HepG2 (cell line): ENCODE results near the gene PTPN14. TPM values are rescaled to one million over a fixed set of nuclear protein-coding genes. Genes with fewer than 3 reads are reported as not detected.
A peak's percentile ranks its signal among the peaks of the same experiment; 100 is the strongest.

Source experiments
- ATAC-seq: fragments of 200-7000 bp; cut with Tn5 transposase; 3 replicates; pipeline ENCODE4 v1.9.1; 2020; ENCODE audit warnings: mild to moderate bottlenecking, moderate library complexity
- BruUV-seq: library from RNA; stranded (reverse); fragments of 400-500 nt; replicated peaks from 2 replicates; lab custom pipeline; 2021; lab: Mats Ljungman, UMichigan
- CTCF ChIA-PET: fragments of 300-600 bp; formaldehyde crosslinking; extraction: SDS; loops from one replicate; lab custom pipeline; 2021; ENCODE audit warnings: low total read pairs, inconsistent platforms, low intra/inter-chr PET ratio; lab: Yijun Ruan, JAX
- POLR2A ChIA-PET: fragments of 350-600 bp; sonication (Branson Sonifier 250); formaldehyde crosslinking; loops from one replicate; lab custom pipeline; 2020; ENCODE audit warnings: antibody characterized with exemption, inconsistent platforms; lab: Yijun Ruan, JAX
- DNase-seq: peaks from one replicate; pipeline ENCODE4 v3.0.0-alpha.2; 2015; ENCODE audit warnings: low spot score
- FAIRE-seq: peaks from 3 replicates; lab custom pipeline; 2011; peaks lifted over from hg19 to GRCh38; lab: Jason Lieb, UNC
- H2AFZ ChIP-seq: one replicate; pipeline ENCODE4 v1.6.1; 2011; ENCODE audit warnings: low read length, inconsistent platforms
- H3K27ac ChIP-seq: fragments of 300-600 bp; 3 replicates; pipeline ENCODE4 v1.8.0; 2011; ENCODE audit warnings: mixed run types, mild to moderate bottlenecking, mixed read lengths, low read length, inconsistent platforms; ENCODE audit not compliant: insufficient read depth; ENCODE audit errors: extremely low read length
- H3K27me3 ChIP-seq, 2 experiments: fragments of 200-600 bp in 1 of 2; 2 replicates in 1 of 2; 3 replicates in 1 of 2; pipeline versions ENCODE4 v1.6.0 to v1.8.0; 2011; ENCODE audit warnings: low read length in 2 of 2, mild to moderate bottlenecking in 2 of 2, moderate library complexity in 2 of 2, inconsistent platforms in 1 of 2; ENCODE audit not compliant: insufficient read depth in 2 of 2, control insufficient read depth in 1 of 2
- H3K36me3 ChIP-seq, 2 experiments: fragments of 200-600 bp in 1 of 2; replicated peaks in 1 of 2; 2 replicates in 1 of 2; 3 replicates in 1 of 2; pipeline versions ENCODE4 v1.5.1 to v1.8.0; 2011; ENCODE audit warnings: low read length in 2 of 2, inconsistent platforms in 1 of 2; ENCODE audit not compliant: insufficient read depth in 2 of 2, control insufficient read depth in 1 of 2
- H3K4me1 ChIP-seq: 2 replicates; pipeline ENCODE4 v1.5.1; 2012; ENCODE audit warnings: low read length, inconsistent platforms; ENCODE audit not compliant: insufficient read depth
- H3K4me2 ChIP-seq: 2 replicates; pipeline ENCODE4 v1.6.0; 2011; ENCODE audit warnings: low read depth, low read length, inconsistent platforms
- H3K4me3 ChIP-seq, 3 experiments: fragments of 200-600 bp in 1 of 3; sonication (generic), shearing (Covaris generic) in 1 of 3; replicated peaks in 1 of 3; 2 replicates each; pipeline ENCODE4 v1.5.1; 2011 to 2016; ENCODE audit warnings: low read length in 3 of 3, inconsistent platforms in 2 of 3, low read depth in 2 of 3, mild to moderate bottlenecking in 2 of 3, control low read depth in 1 of 3, mixed read lengths in 1 of 3; ENCODE audit not compliant: insufficient read depth in 1 of 3
- H3K79me2 ChIP-seq: one replicate; pipeline ENCODE4 v1.6.1; 2011; ENCODE audit warnings: low read length, inconsistent platforms; ENCODE audit not compliant: insufficient read depth
- H3K9ac ChIP-seq: 2 replicates; pipeline ENCODE4 v1.6.0; 2011; ENCODE audit warnings: mild to moderate bottlenecking, low read depth, low read length, inconsistent platforms; ENCODE audit not compliant: insufficient read depth
- H3K9me3 ChIP-seq: 2 replicates; pipeline ENCODE4 v1.5.1; 2012; ENCODE audit warnings: mild to moderate bottlenecking, low read length
- H4K20me1 ChIP-seq: 2 replicates; pipeline ENCODE4 v1.6.0; 2011; ENCODE audit warnings: inconsistent platforms, mild to moderate bottlenecking, low read length, moderate library complexity; ENCODE audit not compliant: insufficient read depth
- MAFF ChIP-seq: IDR thresholded peaks from 2 replicates; pipeline ENCODE4 v1.6.1; 2011; ENCODE audit warnings: low read depth, low read length, improper control_type of control experiment
- MAFK ChIP-seq, 2 experiments: IDR thresholded peaks in 1 of 2; conservative IDR thresholded peaks in 1 of 2; 2 replicates each; pipeline ENCODE4 v1.6.1; 2011; ENCODE audit warnings: improper control_type of control experiment in 2 of 2, low read length in 2 of 2
- WGBS: methylation state at CpG from one replicate; pipeline ENCODE4 v1.1.6; 2017; ENCODE audit warnings: low lambda C conversion rate; 5-methylcytosine and 5-hydroxymethylcytosine counted together
- in situ Hi-C: cut with HindIII; loops from 2 replicates; pipeline ENCODE4 v1.10.0; 2017; ENCODE audit warnings: low pct_unique_long_range_greater_than_20kb; ENCODE audit not compliant: extremely low pct_ligation_motif_present
- intact Hi-C: fragments of 100-400 bp; cut with micrococcal nuclease; formaldehyde crosslinking; loops from one replicate; pipeline ENCODE4 v1.10.0; 2022; ENCODE audit not compliant: unreplicated experiment
- polyA plus RNA-seq, 8 experiments: library from polyadenylated mRNA; depleted of rRNA in 3 of 8; stranded (reverse) in 7 of 8; unstranded in 1 of 8; fragments of >200 nt; fragmentation: Illumina TruSeq in 4 of 8; extraction: Trizol in 4 of 8; gene quantifications; 2 replicates each; pipeline versions ENCODE4 v1.2.1 to v1.2.3, GENCODE V29; 2011 to 2016; ENCODE audit warnings: low read depth in 4 of 8, missing spikeins in 1 of 8, mixed read lengths in 1 of 8; ENCODE audit not compliant: insufficient read depth in 1 of 8
- total RNA-seq, 5 experiments: library from RNA; depleted of rRNA; stranded (reverse); fragments of >200 nt; fragmentation: Illumina TruSeq; extraction: Trizol; gene quantifications; 2 replicates each; pipeline ENCODE4 v1.2.3, GENCODE V29; 2016; ENCODE audit warnings: low read depth in 1 of 5
- TF ChIP-seq, protein P1 (sequence below): sonication (generic); formaldehyde crosslinking; IDR thresholded peaks from 2 replicates; pipeline ENCODE4 v1.9.0; 2021; ENCODE audit warnings: missing genetic modification reagents, borderline replicate concordance

PTPN14 gene
- total and polyA plus RNA-seq, 2 of the 13 experiments (the other 11 are each of a cell fraction or from before 2014, with no cell fraction given): 3.9 to 4.7 TPM

GRCh38 chr1:214305164-214305751, 246.1 kb downstream of the PTPN14 start:
- Histone ChIP-seq H3K4me1 (0 out of 2 replicates have a peak, but pooled peaks cover 8% of the 10 kb centered on the region), H4K20me1 (peaks cover 7% of the 10 kb centered on the region; the same call in 1 of the 2 replicates), H3K9me3 (no peaks in the 10 kb centered on the region), H3K27ac (no peak overlapping the region), H3K36me3 (peaks cover 14 to 24% of the 10 kb centered on the region in 2 experiments; a peak in 3 of 5 replicates), H3K4me3 (no peak overlapping the region), H3K9ac (no peak overlapping the region), H3K27me3 (no peaks in the 10 kb centered on the region), H2AFZ (no peak overlapping the region), H3K79me2 (peaks cover 62% of the 10 kb centered on the region), H3K4me2 (no peak overlapping the region)
- POLR2A ChIA-PET: no interaction called here
- 94% methylated on average over 9 of the region's 9 CpGs for WGBS
- intact Hi-C loops (no loop called here), in situ Hi-C loops (no loop called here)
- BruUV-seq: no TSS peak
- FAIRE-seq (no peak), DNase-seq (no peak), ATAC-seq (no peak)
- TF ChIP-seq MAFF (peak; percentile 62), MAFK (conservative IDR thresholded peaks at IDR 0.05 in 1 of 2, IDR thresholded peaks at IDR 0.05 in 1 of 2; ENCODE audit: low read length in 2 of 2) (peak; percentile 45 to 54)
- TF ChIP-seq, protein P1, sequence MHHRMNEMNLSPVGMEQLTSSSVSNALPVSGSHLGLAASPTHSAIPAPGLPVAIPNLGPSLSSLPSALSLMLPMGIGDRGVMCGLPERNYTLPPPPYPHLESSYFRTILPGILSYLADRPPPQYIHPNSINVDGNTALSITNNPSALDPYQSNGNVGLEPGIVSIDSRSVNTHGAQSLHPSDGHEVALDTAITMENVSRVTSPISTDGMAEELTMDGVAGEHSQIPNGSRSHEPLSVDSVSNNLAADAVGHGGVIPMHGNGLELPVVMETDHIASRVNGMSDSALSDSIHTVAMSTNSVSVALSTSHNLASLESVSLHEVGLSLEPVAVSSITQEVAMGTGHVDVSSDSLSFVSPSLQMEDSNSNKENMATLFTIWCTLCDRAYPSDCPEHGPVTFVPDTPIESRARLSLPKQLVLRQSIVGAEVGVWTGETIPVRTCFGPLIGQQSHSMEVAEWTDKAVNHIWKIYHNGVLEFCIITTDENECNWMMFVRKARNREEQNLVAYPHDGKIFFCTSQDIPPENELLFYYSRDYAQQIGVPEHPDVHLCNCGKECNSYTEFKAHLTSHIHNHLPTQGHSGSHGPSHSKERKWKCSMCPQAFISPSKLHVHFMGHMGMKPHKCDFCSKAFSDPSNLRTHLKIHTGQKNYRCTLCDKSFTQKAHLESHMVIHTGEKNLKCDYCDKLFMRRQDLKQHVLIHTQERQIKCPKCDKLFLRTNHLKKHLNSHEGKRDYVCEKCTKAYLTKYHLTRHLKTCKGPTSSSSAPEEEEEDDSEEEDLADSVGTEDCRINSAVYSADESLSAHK: no peak
- CTCF ChIA-PET: no interaction called here
